Cardiac fibroblast (primary cell): ENCODE results near the gene SNRPE.

ENCODE experiments used
- DNase-seq, 2 donors: peaks; one replicate each; pipeline versions ENCODE4 v3.0.0 to v3.0.0-alpha.2; 2010; ENCODE audit warnings: low read depth in 2 of 2
- H3K4me3 ChIP-seq, 2 donors: replicated peaks in 1 of 2; 1 replicate in 1 of 2; 2 replicates in 1 of 2; pipeline ENCODE4 v1.5.1; 2011; ENCODE audit warnings: low read depth in 2 of 2, low read length in 2 of 2, mild to moderate bottlenecking in 2 of 2, moderate library complexity in 1 of 2
- CTCF ChIP-seq: IDR thresholded peaks from one replicate; pipeline ENCODE4 v1.5.1; 2011; ENCODE audit warnings: low read depth, mild to moderate bottlenecking, low read length, inconsistent platforms

Gene SNRPE

GRCh38 chr1:203858055-203858454 is 3.3 kb upstream of the SNRPE start:
- no peak overlapping the region for H3K4me3 ChIP-seq
- TF ChIP-seq CTCF, result no peak
- DNase-seq, result peak; percentile 56 to 91

- H3K4me3 ChIP-seq, result no peak overlapping the region
- TF ChIP-seq CTCF, result no peak
- DNase-seq, result no peak
These were observed 2.4 kb upstream of the SNRPE start for GRCh38 chr1:203858975-203859374.

- H3K4me3 ChIP-seq, result peak overlapping the region in 1 of 2 donors; percentile 33
- peak; percentile 22 to 27 for DNase-seq
- no peak for TF ChIP-seq CTCF
These were observed 888 bp upstream of the SNRPE start for GRCh38 chr1:203860396-203861025.

GRCh38 chr1:203867802-203868201 is 6.4 kb downstream of the SNRPE start:
- TF ChIP-seq CTCF, result no peak
- peak in 1 of 2 donors; percentile 48 for DNase-seq
- H3K4me3 ChIP-seq, result no peak overlapping the region

- TF ChIP-seq CTCF, result no peak
- DNase-seq, result peak; percentile 18 to 31
- H3K4me3 ChIP-seq, result no peak overlapping the region
These were observed 8.8 kb downstream of the SNRPE start for GRCh38 chr1:203870245-203870644.

GRCh38 chr1:203871114-203871880 is 9.9 kb downstream of the SNRPE start:
- no peak overlapping the region for H3K4me3 ChIP-seq
- DNase-seq, result peak; percentile 85 to 91
- peak; percentile 87 for TF ChIP-seq CTCF
